Activated gamma-delta T cell treated with anti-CD3 and anti-CD28 coated beads, Interleukin-2, amount 50 U/mL, for 16 hours (primary cell): ENCODE measurements around the gene KIAA0040.
"Not testable (repeated sequence)": the region's sequence is repeated elsewhere in the genome, so short reads cannot be mapped to it uniquely, and the experiment has no call there.

Source experiments
- DNase-seq: peaks from one replicate; pipeline ENCODE4 v3.0.0-alpha.2; 2020; ENCODE audit warnings: low read depth

The KIAA0040 gene

DNA sequence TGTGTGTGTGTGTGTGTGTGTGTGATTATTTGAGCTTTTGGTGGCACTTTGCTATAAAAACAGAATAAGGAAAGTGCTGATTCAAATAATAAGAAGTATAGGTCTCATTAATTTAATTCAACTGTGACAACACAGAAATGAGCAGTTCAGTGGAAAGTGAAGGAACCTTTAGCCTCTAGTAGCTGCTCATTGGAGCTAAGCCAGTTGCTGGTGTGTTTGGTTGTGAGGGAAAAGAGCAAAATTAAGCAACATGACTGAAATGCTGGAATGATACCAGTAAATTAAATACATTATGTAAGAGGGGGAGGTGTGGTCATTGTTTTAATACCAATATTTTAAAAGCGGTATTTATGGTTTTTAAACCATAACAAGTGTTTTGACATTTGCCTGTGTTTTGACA lies 55.2 kb downstream of the KIAA0040 start:
- DNase-seq = no peak

GRCh38 chr1:175136246-175136645 lies 56.3 kb downstream of the KIAA0040 start:
- DNase-seq = no peak

DNA sequence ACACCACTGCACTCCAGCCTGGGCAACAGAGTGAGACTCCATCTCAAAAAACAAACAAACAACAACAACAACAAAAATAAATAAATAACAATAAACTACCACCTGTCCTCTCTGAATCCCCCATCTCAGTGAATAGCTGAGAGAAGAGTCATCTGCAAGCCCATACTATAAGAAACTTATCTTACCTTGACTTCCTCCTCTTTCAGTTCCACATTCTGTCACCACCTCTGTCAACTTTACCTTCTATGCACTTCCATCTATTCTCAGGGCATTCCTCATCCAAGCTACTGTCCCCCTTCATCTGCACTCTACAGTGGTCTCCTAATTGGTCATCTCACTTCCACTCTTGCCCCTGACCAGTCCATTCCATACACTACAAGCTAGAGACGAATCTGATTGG lies 58.1 kb downstream of the KIAA0040 start:
- DNase-seq = no peak

DNA sequence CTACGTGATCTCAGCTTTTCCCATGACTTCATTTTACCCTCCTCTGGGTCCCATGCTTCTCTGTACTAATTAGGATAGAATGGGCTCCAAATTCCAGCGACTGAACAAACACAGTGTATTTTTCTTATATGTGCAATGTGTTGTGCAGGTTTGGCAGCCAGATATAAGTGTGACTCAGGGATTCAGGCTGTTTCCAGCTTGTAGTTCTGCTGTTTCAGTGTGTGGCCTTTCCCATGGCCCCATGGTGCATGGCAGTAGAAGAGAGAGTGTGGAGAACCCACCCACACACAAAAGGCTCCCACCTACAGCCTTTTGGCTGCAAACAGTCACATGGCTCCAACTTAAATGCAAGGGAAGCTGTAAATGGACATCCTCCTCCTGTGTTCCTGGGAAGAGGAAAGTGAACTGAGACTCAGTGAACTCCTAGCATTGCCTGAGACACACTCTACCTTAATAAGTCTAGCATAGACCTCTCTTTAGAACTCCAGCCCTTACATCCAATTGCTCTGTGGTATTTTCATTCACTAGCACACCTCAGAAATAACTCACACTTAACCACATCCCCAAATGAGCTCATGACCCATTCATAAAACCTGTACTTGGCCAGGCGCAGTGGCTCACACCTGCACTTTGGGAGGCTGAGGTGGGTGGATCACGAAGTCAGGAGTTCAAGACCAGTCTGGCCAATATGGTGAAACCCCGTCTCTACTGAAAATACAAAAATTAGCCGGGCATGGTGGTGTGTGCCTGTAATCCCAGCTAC lies 58.7 kb downstream of the KIAA0040 start:
- DNase-seq = no peak

DNA sequence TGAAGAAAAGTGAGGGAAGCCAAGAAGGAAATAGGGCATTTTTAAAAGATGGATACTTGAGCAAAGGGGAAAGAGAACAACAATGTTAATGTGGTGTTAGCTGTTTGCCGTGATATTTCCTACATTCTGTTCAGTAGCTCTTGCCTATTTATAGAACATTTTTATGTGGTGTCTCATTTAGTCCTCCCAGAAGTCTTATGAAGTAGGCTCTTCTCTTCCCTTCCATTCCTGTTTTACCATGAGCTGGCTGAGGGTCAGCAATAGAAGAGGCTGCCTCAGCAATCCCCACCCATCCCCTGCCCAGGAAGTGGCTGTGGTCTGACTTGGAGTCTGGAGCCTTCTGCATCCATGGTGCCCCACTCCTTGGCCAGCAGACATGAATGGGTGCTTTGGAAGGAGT lies 60.1 kb downstream of the KIAA0040 start:
- no peak for DNase-seq

DNA sequence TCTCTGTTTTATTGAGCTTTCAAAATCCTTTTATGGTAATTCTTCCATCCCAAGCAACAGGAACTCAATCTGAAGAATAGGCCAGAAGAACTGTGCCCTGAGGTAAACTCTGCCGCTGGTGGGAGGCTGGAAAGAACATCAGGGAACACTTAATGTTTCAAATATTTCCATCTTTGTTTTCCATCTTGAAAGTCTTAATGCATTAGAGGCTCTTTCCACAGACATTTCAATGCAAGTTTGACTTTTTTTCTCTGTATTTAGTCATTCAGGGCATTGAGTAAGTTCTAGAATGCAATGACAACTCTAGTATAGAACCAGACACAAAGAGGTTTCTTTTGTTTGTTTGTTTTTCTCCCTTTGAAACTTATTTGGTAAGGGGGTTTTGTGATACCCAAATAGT lies 61.5 kb downstream of the KIAA0040 start:
- DNase-seq = no peak

DNA sequence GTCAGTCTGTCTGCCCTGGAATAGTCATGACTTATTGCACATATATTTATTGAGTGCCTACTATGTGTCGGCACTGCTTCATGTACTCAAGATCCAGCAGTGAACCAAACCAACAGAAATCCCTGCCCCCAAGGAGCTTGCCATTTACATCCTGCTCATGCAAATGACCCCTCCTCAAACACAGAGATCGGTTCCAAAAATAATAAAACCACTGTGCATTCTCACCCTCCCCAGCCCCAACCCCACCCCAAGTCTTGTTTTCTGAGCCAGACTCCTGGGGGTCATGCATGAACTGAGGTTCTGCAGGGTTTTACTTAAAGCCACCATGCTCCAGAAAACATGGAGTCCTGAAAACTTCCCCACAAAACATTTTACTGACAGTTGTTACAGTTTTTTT lies 61.9 kb downstream of the KIAA0040 start:
- no peak for DNase-seq

DNA sequence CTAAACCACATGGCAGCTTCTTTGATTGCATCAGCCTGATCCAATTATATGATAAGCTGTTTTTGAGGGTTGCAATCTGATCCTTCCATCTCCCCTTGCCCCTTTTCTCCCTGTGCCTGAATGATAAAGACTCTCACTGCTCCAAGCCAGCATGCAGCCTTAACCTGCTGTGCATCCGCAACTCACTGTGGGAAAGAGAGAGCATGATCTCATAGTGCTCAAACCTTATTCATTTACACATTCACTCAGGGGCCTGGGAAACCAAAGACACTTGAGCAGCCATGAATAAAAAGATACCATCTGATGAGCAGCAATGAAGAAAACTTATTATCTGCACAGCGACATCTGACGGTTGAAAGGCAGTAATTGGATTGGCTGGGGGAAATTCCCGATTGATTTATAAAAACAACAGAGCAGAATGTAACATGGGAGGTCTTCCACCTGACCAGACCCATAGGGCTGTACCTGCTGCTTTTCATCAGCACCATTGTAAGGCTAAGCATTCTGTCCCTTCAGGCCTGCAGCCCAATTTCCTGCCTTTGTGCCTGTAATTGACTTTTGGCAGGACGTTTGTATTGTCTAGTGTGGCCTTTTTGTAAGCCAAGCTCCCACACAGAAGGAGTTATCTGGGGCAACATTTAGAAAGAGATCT lies 62.5 kb downstream of the KIAA0040 start:
- DNase-seq = no peak

DNA sequence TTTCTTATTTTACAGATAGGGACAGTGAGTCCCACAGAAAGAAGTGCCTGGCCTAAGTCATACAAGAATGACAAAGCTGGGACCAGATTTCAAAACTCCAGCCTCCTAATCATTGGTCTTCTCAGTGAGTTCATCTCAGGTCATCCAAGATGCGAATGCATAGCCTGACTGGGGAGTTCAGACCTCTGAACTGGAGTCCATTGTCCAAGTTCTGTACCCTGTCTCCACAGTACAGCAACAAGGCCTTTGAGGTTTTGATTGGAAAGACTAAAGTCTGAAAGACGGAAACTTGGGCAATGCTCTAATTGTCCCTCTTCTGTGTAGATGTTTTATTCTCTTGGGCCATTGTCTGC lies 63.0 kb downstream of the KIAA0040 start:
- no peak for DNase-seq

- no peak for DNase-seq
Observed at GRCh38 chr1:175129182-175129581, 63.4 kb downstream of the KIAA0040 start.

DNA sequence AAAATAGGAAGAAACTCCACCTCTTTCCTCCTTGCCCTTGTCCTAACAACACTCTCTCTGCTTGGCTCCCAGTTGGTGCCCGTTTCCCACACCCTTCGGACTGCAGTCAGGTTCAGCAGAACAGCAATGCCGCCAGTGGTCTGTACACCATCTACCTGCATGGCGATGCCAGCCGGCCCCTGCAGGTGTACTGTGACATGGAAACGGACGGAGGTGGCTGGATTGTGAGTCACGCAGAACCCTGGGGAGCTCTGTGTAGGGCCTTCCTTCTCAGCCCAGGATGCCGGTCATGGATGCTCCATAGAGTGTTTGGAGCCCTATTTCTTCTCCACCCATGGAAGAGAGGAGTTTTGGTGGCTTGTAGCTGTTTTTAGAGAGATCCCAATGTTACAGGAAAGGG lies 64.1 kb downstream of the KIAA0040 start:
- no peak for DNase-seq

DNA sequence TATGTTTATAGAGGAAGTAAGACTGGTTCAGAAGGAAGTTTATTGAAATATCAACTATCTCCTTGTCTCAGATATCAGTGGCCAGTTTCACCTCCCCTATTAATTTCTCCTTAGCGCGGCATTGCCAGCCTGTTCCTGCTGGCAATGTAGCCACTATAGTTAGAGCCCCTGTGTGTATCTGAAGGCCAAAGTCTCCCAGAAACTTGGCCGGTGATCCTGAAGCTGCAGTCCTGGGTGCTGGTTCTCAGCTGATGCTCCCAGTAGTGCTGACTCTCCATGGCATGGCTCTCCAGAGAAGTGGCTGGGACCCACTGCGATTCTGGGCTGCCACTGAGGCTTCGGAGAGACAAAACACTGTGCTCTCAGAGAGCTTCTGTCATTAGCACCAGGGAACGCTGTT lies 65.0 kb downstream of the KIAA0040 start:
- DNase-seq = no peak

DNA sequence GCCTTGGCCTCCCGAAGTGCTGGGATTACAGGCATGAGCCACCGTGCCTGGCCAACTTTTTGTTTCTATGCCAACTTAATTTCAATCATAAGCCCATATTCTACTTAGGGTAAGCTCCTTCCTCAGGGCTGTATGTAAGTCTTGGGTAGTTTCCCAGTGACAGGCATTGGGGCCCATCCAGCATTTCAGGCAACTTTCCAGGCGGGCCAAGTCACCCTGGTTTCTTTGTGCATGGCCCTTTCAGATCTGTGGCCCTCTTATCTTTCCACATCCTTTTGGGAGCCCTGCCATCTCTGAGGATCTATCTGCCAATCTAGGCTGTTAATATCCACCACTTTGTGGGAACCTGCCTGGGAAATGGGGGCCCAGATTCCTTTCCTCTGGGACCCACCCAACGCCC lies 66.2 kb downstream of the KIAA0040 start:
- DNase-seq = no peak

- no peak for DNase-seq
Observed at GRCh38 chr1:175124861-175125260, 67.7 kb downstream of the KIAA0040 start.

- DNase-seq = no peak
Observed at GRCh38 chr1:175120511-175120910, 72.1 kb downstream of the KIAA0040 start.

GRCh38 chr1:175118375-175119367 lies 73.9 kb downstream of the KIAA0040 start:
- no peak for DNase-seq

DNA sequence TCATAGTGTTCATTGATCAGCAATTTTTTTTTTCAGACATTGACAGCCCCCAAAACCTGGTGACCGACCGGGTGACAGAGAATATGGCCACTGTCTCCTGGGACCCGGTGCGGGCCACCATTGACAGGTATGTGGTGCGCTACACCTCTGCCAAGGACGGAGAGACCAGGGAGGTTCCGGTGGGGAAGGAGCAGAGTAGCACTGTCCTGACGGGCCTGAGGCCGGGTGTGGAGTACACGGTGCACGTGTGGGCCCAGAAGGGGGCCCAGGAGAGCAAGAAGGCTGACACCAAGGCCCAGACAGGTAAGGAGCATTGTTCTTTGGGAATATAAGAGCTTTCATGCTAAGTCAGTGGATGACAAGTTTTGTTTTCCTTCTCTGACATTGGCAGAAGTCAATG lies 75.7 kb downstream of the KIAA0040 start:
- DNase-seq = no peak

- DNase-seq = no peak
Observed at GRCh38 chr1:175116210-175116798, 76.3 kb downstream of the KIAA0040 start.

GRCh38 chr1:175114996-175115395 lies 77.6 kb downstream of the KIAA0040 start:
- DNase-seq = no peak

DNA sequence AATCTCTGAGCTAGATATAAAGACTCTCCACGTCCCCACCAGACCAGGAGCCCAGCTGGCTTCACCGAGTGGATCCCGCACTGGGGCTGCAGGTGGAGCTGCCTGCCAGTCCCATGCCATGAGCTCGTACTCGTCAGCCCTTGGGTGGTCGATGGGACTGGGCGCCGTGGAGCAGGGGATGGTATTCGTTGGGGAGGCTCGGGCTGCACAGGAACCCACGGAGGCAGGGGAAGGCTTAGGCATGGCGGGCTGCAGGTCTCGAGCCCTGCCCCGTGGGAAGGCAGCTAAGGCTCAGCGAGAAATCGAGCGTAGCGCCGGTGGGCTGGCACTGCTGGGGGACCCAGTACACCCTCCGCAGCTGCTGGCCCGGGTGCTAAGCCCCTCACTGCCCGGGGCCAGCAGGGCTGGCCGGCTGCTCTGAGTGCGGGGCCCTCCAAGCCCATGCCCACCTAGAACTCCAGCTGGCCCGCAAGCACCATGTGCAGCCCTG lies 84.2 kb downstream of the KIAA0040 start:
- not testable (repeated sequence) for DNase-seq
